Measurements from ENCODE around the gene ETNK1.

GRCh38 chr12:22709292-22709691 lies 84.3 kb downstream of the ETNK1 start:
- TF ChIP-seq CTCF (IDR thresholded peaks at IDR 0.05; ENCODE audit: low read depth, low read length, poor library complexity, severe bottlenecking) = peak; percentile 50
- TF ChIP-seq EZH2phosphoT487 (IDR thresholded peaks at IDR 0.05; ENCODE audit: borderline replicate concordance, low read length) = no peak
